Measurements from ENCODE around the gene TTLL5.

DNA sequence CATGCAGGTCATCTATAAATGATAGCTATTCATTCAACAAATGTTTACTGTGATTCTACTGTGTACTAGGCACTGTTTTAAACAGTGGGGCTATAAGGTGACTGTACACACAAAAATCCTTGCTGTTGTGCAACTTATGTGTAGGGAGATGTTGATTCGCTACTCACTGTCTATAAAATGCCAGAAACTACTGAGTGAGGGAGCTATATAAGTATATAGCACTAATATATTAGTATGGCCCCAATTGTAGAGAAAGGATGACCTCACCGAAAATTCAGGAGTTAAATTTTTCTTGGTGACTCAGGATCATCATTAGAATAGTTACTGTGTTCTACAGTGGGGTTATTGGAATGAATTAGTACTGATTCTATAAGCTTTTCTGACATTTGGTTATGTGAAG, 203.3 kb downstream of the TTLL5 start:
- TF ChIP-seq, protein P1, sequence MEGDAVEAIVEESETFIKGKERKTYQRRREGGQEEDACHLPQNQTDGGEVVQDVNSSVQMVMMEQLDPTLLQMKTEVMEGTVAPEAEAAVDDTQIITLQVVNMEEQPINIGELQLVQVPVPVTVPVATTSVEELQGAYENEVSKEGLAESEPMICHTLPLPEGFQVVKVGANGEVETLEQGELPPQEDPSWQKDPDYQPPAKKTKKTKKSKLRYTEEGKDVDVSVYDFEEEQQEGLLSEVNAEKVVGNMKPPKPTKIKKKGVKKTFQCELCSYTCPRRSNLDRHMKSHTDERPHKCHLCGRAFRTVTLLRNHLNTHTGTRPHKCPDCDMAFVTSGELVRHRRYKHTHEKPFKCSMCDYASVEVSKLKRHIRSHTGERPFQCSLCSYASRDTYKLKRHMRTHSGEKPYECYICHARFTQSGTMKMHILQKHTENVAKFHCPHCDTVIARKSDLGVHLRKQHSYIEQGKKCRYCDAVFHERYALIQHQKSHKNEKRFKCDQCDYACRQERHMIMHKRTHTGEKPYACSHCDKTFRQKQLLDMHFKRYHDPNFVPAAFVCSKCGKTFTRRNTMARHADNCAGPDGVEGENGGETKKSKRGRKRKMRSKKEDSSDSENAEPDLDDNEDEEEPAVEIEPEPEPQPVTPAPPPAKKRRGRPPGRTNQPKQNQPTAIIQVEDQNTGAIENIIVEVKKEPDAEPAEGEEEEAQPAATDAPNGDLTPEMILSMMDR (conservative IDR thresholded peaks at IDR 0.05 in 1 of 2, IDR thresholded peaks at IDR 0.05 in 1 of 2; ENCODE audit: low read depth in 1 of 2, low read length in 2 of 2), result no peak
- no peak for TF ChIP-seq EZH2 (IDR thresholded peaks at IDR 0.05; ENCODE audit: low read length, missing control alignments)
